Dendritic cell treated with granulocyte-macrophage colony-stimulating factor and Interleukin-4, amounts not matched to agents 40 ng/mL and 50 ng/mL, for 4 days (primary cell): ENCODE measurements around the gene FXYD5.

Source experiments
- H3K27ac Mint-ChIP-seq: one replicate; pipeline ENCODE4 v1.8.0; 2022; ENCODE audit warnings: mild to moderate bottlenecking, mixed read lengths
- H3K27me3 Mint-ChIP-seq: one replicate; pipeline ENCODE4 v1.8.0; 2022; ENCODE audit warnings: mild to moderate bottlenecking, mixed read lengths
- H3K36me3 Mint-ChIP-seq: one replicate; pipeline ENCODE4 v1.8.0; 2022; ENCODE audit warnings: low read depth, mixed read lengths
- H3K4me1 Mint-ChIP-seq: one replicate; pipeline ENCODE4 v1.8.0; 2022; ENCODE audit warnings: low read depth, mixed read lengths
- H3K4me3 Mint-ChIP-seq: one replicate; pipeline ENCODE4 v1.8.0; 2022; ENCODE audit warnings: mild to moderate bottlenecking, moderate library complexity, mixed read lengths
- H3K9me3 Mint-ChIP-seq: one replicate; pipeline ENCODE4 v1.8.0; 2022; ENCODE audit warnings: mixed read lengths
- intact Hi-C: fragments of 100-400 bp; cut with micrococcal nuclease; formaldehyde crosslinking; loops from one replicate; pipeline ENCODE4 v1.15.0; 2022

Gene FXYD5

DNA sequence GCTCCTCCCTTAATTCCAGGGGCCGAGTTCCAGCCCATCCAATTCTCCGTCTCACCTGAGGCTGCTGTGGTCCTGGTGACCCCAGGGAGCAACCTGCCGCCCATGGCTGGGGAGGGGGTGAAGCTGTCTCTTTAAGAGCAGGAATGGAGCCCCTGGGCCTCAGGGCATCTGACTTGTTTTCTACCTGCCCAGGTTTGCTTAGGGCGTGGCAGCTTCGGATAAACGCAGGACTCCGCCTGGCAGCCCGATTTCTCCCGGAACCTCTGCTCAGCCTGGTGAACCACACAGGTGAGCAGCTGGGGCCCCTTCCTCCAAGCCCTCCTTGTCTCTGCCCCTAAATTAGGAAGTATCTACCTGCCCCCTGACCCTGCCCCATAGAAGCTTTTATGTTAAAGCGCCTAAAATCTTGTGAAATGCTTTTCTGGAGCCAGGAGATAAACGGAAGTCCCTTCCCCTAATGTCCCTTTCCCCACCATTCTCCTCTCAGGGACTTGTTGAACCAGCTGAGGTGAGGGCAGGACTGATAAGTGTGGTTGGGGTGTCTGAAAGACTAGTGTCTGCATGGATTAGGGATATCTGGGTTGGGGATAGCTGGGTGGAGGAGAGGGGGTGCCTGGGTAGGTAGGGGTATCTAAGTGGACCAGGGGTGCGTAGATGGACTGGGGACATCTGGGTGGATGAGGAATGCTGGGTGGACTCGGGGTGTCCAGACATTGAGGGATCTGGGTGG lies 38.3 kb upstream of the FXYD5 start:
- H3K4me1 Mint-ChIP-seq, result peaks cover 54% of the 10 kb centered on the region
- no peak overlapping the region for H3K4me3 Mint-ChIP-seq
- peaks cover 41% of the 10 kb centered on the region for H3K27me3 Mint-ChIP-seq
- H3K36me3 Mint-ChIP-seq, result no peaks in the 10 kb centered on the region
- H3K27ac Mint-ChIP-seq, result peak overlapping the region; percentile 21
- H3K9me3 Mint-ChIP-seq, result no peaks in the 10 kb centered on the region
- intact Hi-C loops, result no loop called here

DNA sequence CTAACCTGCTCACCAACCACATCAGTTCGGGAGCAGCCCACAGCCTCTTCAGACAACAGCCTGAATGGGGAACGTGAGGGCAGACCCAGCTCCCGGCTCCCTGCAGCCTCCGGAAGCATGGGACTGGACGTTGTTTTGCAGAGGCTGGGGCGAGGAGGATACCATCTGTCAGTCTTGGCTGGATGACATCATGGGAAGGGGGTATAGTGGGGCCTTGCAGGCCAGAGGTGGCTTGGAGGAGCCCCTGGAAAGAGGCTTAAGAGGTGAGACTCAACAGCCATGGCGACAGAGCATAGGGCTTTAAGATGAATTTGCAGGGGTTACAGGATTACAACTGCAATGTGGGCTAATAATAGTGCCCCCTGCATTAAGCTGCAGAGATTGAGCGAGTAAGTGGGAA lies 37.4 kb upstream of the FXYD5 start:
- Mint-ChIP-seq H3K27ac (peak overlapping the region; percentile 21), H3K9me3 (no peaks in the 10 kb centered on the region), H3K4me3 (no peak overlapping the region), H3K4me1 (peaks cover 61% of the 10 kb centered on the region), H3K36me3 (no peaks in the 10 kb centered on the region), H3K27me3 (peaks cover 41% of the 10 kb centered on the region)
- intact Hi-C loops, result no loop called here

DNA sequence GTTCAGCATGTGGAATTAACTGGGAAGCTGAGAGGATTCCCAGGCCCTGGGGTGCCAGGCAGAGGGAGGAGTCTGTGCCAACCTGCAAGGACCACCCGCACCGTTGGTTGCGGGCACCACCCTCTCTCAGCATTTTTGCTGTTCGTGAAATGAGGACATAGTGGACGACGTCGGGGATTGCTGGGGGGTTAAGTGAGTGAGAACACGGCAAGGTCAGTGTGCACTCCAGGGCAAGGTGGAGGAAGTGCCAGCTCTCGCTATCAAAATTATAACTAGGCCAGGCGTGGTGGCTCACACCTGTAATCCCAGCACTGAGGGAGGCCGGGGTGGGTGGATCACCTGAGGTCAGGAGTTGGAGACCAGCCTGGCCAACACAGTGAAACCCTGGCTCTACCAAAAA lies 36.7 kb upstream of the FXYD5 start:
- H3K4me1 Mint-ChIP-seq, result peaks cover 66% of the 10 kb centered on the region
- H3K27me3 Mint-ChIP-seq, result peaks cover 41% of the 10 kb centered on the region
- H3K27ac Mint-ChIP-seq, result peak overlapping the region; percentile 80
- intact Hi-C loops, result no loop called here
- H3K36me3 Mint-ChIP-seq, result no peaks in the 10 kb centered on the region
- no peak overlapping the region for H3K4me3 Mint-ChIP-seq
- no peaks in the 10 kb centered on the region for H3K9me3 Mint-ChIP-seq

DNA sequence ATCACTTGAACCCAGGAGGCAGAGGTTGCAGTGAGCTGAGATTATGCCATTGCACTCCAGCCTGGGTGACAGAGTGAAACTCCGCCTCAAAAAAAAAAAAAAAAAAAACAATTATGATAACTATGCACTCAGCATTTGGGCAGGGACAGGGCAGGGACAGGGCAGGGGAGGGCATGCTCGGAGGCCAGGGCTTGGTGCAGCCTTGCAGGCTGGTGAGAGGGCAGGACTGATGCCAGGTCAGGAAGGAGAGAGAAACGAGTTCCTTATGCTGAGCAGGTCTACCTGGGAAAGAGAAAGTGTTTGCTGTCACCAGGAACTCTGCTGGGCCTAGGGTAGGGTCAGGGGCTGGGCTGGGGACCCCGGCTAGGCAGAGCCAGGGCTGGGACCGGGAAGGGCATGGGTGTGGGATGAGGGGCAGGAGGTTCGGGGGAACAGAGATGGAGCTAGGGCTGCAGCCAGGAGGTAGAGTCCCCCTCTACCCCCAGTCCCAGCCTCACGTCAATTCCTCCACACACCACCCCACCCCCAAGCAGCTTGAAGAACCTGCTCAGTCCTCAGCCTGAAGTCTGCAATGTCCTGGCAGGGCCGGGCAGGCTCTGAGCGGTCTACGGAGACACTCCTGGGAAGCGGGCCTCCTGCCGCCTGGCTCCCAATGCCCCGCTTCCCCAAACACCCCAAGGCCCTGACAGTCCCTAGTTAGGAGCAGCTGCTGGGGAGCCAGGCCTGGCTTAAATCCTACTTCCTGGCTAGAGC lies 36.1 kb upstream of the FXYD5 start:
- no peaks in the 10 kb centered on the region for H3K36me3 Mint-ChIP-seq
- H3K4me1 Mint-ChIP-seq, result peaks cover 70% of the 10 kb centered on the region
- peaks cover 41% of the 10 kb centered on the region for H3K27me3 Mint-ChIP-seq
- intact Hi-C loops, result no loop called here
- H3K9me3 Mint-ChIP-seq, result no peaks in the 10 kb centered on the region
- peak overlapping the region; percentile 80 for H3K27ac Mint-ChIP-seq
- peak overlapping the region; percentile 51 for H3K4me3 Mint-ChIP-seq

DNA sequence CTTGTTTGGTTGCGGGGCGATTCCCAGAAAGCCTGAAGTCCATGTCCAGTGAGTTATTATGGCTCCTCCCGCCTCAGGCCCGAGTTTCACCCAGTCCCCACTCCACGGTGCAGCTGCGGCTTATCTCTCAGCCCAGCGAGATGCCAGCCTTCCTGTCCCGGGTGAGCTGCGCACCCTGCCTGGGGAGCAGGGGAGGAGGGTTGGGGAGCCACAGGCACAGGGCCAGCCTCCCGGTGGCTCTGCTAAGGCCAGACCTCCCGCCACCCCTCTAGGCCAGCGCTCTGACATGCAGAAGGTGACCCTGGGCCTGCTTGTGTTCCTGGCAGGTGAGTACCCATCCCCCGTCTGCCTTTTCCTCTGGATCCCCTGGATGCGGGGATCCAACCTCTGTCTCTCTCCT lies 35.4 kb upstream of the FXYD5 start:
- H3K4me3 Mint-ChIP-seq, result no peak overlapping the region
- intact Hi-C loops, result no loop called here
- peaks cover 41% of the 10 kb centered on the region for H3K27me3 Mint-ChIP-seq
- H3K9me3 Mint-ChIP-seq, result no peaks in the 10 kb centered on the region
- H3K36me3 Mint-ChIP-seq, result peaks cover 2% of the 10 kb centered on the region
- peak overlapping the region; percentile 80 for H3K27ac Mint-ChIP-seq
- H3K4me1 Mint-ChIP-seq, result peaks cover 72% of the 10 kb centered on the region

DNA sequence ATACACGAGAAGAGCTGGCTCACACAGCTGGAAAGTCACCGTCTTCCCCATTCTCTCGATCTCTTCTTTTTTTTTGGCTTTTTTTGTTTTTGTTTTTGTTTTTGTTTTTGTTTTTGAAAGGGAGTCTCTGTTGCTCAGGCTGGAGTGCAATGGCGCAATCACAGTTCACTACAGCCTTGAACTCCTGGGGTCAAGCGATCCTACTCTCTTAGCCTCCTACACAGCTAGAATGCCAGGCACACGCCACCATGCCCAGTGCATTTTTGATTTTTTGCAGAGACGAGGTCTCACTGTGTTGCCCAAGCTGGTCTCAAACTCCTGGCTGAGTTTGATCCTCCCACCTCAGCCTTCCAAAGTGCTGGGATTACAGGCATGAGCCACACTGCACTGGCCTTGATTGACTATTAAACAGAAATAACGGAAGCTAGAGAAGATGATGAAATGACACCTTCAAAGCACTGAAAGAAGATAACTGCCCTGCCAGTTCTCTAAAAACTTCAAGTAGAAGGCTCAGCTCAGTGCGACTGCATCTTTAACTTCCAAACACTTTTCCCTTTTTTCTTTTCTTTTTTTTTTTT lies 34.9 kb upstream of the FXYD5 start:
- H3K27ac Mint-ChIP-seq, result peak overlapping the region; percentile 80
- intact Hi-C loops, result no loop called here
- H3K27me3 Mint-ChIP-seq, result peaks cover 40% of the 10 kb centered on the region
- peaks cover 5% of the 10 kb centered on the region for H3K36me3 Mint-ChIP-seq
- no peak overlapping the region for H3K4me3 Mint-ChIP-seq
- no peaks in the 10 kb centered on the region for H3K9me3 Mint-ChIP-seq
- peaks cover 73% of the 10 kb centered on the region for H3K4me1 Mint-ChIP-seq

DNA sequence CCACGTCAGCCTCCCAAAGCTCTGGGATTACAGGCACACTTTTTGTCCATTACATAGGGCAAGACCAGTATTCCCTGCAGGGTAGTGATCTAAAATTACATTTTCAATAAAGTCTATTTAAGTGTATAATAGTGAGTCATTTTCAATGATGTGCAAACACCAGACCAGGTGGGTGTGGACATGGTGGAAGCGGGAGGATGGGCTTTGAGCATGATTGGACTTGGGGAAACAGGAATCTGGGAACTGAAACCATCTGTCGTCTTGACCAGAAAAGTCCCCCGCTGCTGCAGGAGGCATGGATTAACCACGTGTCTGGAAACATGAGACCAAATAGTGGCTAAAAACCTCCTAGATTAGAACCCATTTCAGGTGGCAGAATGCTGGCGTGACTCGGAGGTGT lies 34.0 kb upstream of the FXYD5 start:
- Mint-ChIP-seq H3K27me3 (peaks cover 33% of the 10 kb centered on the region), H3K9me3 (no peaks in the 10 kb centered on the region)
- intact Hi-C loops, result no loop called here

DNA sequence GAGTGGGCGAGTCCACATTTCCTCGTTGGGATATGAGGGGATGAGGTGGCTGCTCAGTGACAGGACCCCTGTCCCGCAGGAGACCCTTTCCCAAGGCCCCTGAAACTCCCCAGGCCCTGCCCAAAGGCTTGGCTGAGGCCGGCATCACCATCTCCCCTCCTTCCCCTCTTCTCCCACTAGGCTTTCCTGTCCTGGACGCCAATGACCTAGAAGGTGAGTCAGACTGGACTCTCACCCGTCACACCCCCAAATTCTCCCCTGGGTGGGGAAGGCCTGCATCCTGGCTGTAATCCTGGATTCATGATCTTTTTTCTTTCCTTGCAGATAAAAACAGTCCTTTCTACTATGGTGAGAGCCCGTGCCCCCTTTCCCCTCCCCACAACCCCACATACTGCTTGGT lies 33.6 kb upstream of the FXYD5 start:
- H3K36me3 Mint-ChIP-seq, result peaks cover 5% of the 10 kb centered on the region
- no peak overlapping the region for H3K4me3 Mint-ChIP-seq
- H3K9me3 Mint-ChIP-seq, result no peaks in the 10 kb centered on the region
- H3K27me3 Mint-ChIP-seq, result peaks cover 33% of the 10 kb centered on the region
- intact Hi-C loops, result no loop called here
- H3K4me1 Mint-ChIP-seq, result peaks cover 78% of the 10 kb centered on the region
- H3K27ac Mint-ChIP-seq, result peak overlapping the region; percentile 80

More for the DNA sequence above, 34.0 kb upstream of the FXYD5 start:
- Mint-ChIP-seq H3K4me1 (peaks cover 74% of the 10 kb centered on the region), H3K4me3 (no peak overlapping the region), H3K36me3 (peaks cover 5% of the 10 kb centered on the region), H3K27ac (peak overlapping the region; percentile 80)

DNA sequence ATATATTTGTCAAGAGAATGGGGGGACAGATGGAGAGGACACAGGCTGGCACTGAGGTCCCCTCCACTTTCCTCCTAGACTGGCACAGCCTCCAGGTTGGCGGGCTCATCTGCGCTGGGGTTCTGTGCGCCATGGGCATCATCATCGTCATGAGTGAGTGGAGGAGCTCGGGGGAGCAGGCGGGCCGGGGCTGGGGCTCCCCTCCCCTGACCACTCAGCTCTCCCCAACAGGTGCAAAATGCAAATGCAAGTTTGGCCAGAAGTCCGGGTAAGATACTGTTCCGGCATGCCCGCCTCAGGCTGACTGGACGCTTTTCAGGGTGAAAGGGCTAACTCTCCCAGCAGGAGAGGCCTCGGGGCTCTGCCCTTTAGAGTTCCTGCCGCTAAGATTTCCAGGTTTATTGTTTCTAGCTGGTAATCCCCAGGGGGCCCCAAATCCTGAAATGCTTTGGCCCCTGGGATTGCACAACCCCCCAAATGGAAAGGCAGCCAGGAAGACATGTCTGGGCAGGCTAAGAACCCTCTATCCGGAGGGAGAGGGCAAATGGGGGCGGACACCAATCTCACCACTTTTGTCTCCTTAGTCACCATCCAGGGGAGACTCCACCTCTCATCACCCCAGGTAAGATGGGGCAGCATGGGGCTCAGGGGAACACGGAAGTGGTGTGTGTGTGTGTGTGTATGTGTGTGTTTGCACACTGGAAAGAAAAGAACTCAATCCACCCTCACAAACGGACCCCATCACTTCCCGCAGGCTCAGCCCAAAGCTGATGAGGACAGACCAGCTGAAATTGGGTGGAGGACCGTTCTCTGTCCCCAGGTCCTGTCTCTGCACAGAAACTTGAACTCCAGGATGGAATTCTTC lies 31.6 kb upstream of the FXYD5 start:
- Mint-ChIP-seq H3K27ac (peak overlapping the region; percentile 88), H3K9me3 (no peaks in the 10 kb centered on the region), H3K27me3 (peaks cover 16% of the 10 kb centered on the region), H3K4me3 (no peak overlapping the region), H3K4me1 (peaks cover 74% of the 10 kb centered on the region), H3K36me3 (peaks cover 5% of the 10 kb centered on the region)
- intact Hi-C loops, result no loop called here

DNA sequence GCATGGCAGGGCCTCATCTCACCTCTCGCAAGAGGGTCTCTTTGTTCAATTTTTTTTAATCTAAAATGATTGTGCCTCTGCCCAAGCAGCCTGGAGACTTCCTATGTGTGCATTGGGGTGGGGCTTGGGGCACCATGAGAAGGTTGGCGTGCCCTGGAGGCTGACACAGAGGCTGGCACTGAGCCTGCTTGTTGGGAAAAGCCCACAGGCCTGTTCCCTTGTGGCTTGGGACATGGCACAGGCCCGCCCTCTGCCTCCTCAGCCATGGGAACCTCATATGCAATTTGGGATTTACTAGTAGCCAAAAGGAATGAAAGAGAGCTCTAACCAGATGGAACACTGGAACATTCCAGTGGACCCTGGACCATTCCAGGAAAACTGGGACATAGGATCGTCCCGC lies 31.0 kb upstream of the FXYD5 start:
- peaks cover 5% of the 10 kb centered on the region for H3K36me3 Mint-ChIP-seq
- H3K9me3 Mint-ChIP-seq, result no peaks in the 10 kb centered on the region
- H3K4me1 Mint-ChIP-seq, result peaks cover 68% of the 10 kb centered on the region
- H3K27me3 Mint-ChIP-seq, result peaks cover 9% of the 10 kb centered on the region
- H3K27ac Mint-ChIP-seq, result peak overlapping the region; percentile 88
- peak overlapping the region; percentile 25 for H3K4me3 Mint-ChIP-seq
- intact Hi-C loops, result no loop called here

DNA sequence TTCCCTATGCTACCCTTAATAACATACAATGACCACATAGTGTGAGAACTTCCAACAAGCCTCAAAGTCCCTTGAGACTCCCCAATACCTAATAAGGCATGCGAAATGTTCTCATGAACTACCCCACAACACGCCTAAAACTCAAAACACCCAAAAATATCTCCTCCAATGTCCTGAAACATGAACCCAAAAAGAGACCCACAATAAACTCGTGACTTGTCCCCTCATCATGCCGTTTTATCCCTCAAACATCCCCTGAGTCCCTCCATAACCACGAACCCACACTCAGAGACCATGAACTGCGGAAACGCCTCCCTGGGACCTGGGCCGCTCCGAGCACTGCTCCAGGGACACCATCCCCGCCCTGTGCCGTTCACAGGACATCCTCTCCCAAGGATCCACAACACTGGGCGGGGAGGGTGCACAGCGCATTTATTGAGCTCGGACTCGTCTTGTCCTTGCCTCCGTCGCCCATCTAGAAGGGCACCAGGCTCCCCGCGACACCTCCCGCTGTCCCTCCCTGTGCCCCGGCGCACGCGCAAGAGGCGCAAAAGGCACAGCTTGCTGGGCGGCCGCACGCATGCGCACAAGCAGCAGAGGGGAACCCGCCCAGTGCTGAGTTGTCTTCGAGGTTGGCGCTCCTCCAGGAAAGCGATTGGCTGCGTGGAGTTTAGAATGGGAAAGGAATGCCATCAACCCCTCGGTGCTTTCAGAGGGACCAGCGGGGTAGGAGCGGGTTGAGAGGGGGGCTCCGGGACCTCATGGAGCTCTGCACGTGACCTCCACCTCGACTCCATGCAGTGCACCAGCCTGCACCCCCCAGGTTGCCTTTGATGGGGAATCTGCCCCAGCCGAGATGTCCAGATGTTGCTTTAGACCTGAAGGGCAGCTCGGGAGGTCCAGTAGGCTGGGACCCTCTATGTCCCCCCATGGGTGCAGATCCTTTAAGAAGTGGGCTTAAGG lies 30.2 kb upstream of the FXYD5 start:
- H3K9me3 Mint-ChIP-seq, result no peaks in the 10 kb centered on the region
- H3K4me3 Mint-ChIP-seq, result peak overlapping the region; percentile 77
- intact Hi-C loops, result no loop called here
- peaks cover 10% of the 10 kb centered on the region for H3K27me3 Mint-ChIP-seq
- peak overlapping the region; percentile 88 for H3K27ac Mint-ChIP-seq
- peaks cover 5% of the 10 kb centered on the region for H3K36me3 Mint-ChIP-seq
- peaks cover 59% of the 10 kb centered on the region for H3K4me1 Mint-ChIP-seq

DNA sequence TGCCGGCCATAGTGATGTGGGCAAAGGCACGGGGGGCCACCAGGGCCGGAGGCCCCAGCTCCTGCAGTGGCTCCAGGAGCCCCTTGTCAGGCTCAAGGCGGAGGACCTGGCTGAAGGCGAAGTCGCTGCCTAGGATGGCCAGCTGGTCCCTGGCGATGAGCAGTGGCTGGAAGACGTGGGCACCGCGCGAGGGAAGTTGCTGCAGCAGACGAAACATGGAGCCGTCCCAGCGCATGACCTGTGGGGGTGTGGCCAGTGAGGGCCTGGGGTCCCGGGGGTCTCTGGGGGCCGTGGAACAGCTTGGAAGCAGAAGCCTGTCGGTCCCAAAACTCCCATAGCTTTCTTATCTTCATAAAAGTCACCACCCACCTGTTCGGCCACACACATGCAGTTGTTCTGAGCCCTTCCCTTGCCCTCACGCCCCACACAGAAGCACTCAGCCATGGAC lies 29.2 kb upstream of the FXYD5 start:
- Mint-ChIP-seq H3K4me1 (peaks cover 50% of the 10 kb centered on the region), H3K27ac (peak overlapping the region; percentile 88), H3K27me3 (peaks cover 9% of the 10 kb centered on the region), H3K36me3 (peaks cover 5% of the 10 kb centered on the region), H3K4me3 (no peak overlapping the region), H3K9me3 (no peaks in the 10 kb centered on the region)
- intact Hi-C loops, result no loop called here
